HepG2 (cell line): Measurements from ENCODE around the gene GPS1. TPM values are rescaled to one million over a fixed set of nuclear protein-coding genes. Genes with fewer than 3 reads are reported as not detected.

Experiments
- MTA1 ChIP-seq: sonication (generic); formaldehyde crosslinking; IDR thresholded peaks from 2 replicates; pipeline ENCODE4 v1.4.0; 2020; ENCODE audit warnings: missing genetic modification reagents, mild to moderate bottlenecking, borderline replicate concordance
- MYC ChIP-seq: sonication (generic); formaldehyde crosslinking; IDR thresholded peaks from 2 replicates; pipeline ENCODE4 v1.9.0; 2021; ENCODE audit warnings: missing genetic modification reagents, borderline replicate concordance
- PHF5A ChIP-seq: IDR thresholded peaks from one replicate; pipeline ENCODE4 v1.6.1; 2018; ENCODE audit warnings: low read depth, missing genetic modification reagents; ENCODE audit not compliant: unreplicated experiment
- POLR2G ChIP-seq: fragments of 200-400 bp; formaldehyde crosslinking; IDR thresholded peaks from 2 replicates; pipeline ENCODE4 v1.6.1; 2018; ENCODE audit warnings: mild to moderate bottlenecking, low read depth, low read length, moderate library complexity
- SSRP1 ChIP-seq: IDR thresholded peaks from 2 replicates; pipeline ENCODE4 v1.6.1; 2016; ENCODE audit warnings: control low read depth
- STAT5B ChIP-seq: sonication (generic); formaldehyde crosslinking; IDR thresholded peaks from 2 replicates; pipeline ENCODE4 v1.4.0; 2020; ENCODE audit warnings: missing genetic modification reagents
- ZNF331 ChIP-seq: sonication (generic); formaldehyde crosslinking; IDR thresholded peaks from 2 replicates; pipeline ENCODE4 v1.4.0; 2020; ENCODE audit warnings: missing genetic modification reagents
- polyA plus RNA-seq, 8 experiments: library from polyadenylated mRNA; depleted of rRNA in 3 of 8; stranded (reverse) in 7 of 8; unstranded in 1 of 8; fragments of >200 nt; fragmentation: Illumina TruSeq in 4 of 8; extraction: Trizol in 4 of 8; gene quantifications; 2 replicates each; pipeline versions ENCODE4 v1.2.1 to v1.2.3, GENCODE V29; 2011 to 2016; ENCODE audit warnings: low read depth in 4 of 8, missing spikeins in 1 of 8, mixed read lengths in 1 of 8; ENCODE audit not compliant: insufficient read depth in 1 of 8
- total RNA-seq, 5 experiments: library from RNA; depleted of rRNA; stranded (reverse); fragments of >200 nt; fragmentation: Illumina TruSeq; extraction: Trizol; gene quantifications; 2 replicates each; pipeline ENCODE4 v1.2.3, GENCODE V29; 2016; ENCODE audit warnings: low read depth in 1 of 5
- TF ChIP-seq, protein P1 (sequence below): sonication (generic); formaldehyde crosslinking; IDR thresholded peaks from 2 replicates; pipeline ENCODE4 v1.5.1; 2020; ENCODE audit warnings: missing genetic modification reagents, mild to moderate bottlenecking, borderline replicate concordance
- TF ChIP-seq, protein P2 (sequence below): sonication (generic); formaldehyde crosslinking; IDR thresholded peaks from 2 replicates; pipeline ENCODE4 v1.9.0; 2021; ENCODE audit warnings: missing genetic modification reagents, mild to moderate bottlenecking, borderline replicate concordance
- TF ChIP-seq, protein P3 (sequence below): sonication (generic); formaldehyde crosslinking; IDR thresholded peaks from 2 replicates; pipeline ENCODE4 v1.8.0; 2022; ENCODE audit warnings: low read depth, missing genetic modification reagents
- TF ChIP-seq, protein P4 (sequence below): sonication (generic); formaldehyde crosslinking; IDR thresholded peaks from 2 replicates; pipeline ENCODE4 v1.4.0; 2020; ENCODE audit warnings: missing genetic modification reagents
- TF ChIP-seq, protein P5 (sequence below): sonication (generic); formaldehyde crosslinking; IDR thresholded peaks from 2 replicates; pipeline ENCODE4 v1.9.0; 2022; ENCODE audit warnings: low read depth, missing genetic modification reagents
- TF ChIP-seq, protein P6 (sequence below): sonication (generic); formaldehyde crosslinking; IDR thresholded peaks from 2 replicates; pipeline ENCODE4 v1.8.0; 2023; ENCODE audit warnings: mild to moderate bottlenecking, missing genetic modification reagents
- TF ChIP-seq, protein P7 (sequence below): sonication (generic); formaldehyde crosslinking; IDR thresholded peaks from 2 replicates; pipeline ENCODE4 v1.9.0; 2021; ENCODE audit warnings: missing genetic modification reagents, borderline replicate concordance

Gene GPS1
- total and polyA plus RNA-seq, 2 of the 13 experiments (the other 11 are each of a cell fraction or from before 2014, with no cell fraction given) = 124 to 128 TPM

DNA sequence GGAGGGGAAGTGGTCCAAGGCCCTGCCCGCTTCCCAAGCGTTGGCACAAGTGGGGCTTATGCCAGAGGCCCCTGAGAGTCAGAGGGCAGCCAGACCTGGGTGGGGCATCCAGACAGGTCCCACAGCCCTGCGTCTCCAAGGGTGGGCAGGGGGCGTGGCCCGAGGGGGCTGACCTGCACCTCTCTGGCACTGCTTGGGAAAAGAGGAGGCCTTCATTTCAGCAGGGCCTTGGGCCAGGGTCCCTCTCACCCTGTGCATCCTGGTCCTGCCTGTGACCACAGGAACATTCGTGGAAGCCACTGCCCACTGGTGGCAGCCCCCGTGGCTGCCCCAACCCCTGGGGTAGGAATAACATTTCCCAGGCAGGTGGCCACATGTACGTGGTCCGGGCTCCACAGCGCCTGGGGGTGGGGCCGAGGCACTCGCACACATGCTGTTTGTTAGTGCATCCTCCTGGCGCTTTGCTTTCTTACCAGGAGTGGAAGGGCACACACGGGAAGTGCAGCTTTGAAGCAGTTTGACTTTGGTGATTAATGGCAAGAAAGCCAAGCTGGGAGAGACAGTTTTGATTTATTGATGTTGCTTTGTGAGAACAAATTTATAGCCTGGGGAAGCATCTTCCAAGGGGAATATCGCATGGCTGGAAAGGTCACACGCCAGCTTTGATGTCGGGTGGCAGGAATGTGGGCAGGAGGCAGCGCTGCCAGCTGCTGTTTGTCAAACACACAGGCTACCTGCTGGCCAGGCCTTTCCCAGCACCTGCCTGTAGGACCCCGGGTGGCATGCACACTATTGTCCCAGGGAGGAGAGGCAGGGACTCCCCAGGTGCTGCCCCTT, 33.3 kb upstream of the GPS1 start (continued):
- TF ChIP-seq, protein P1, sequence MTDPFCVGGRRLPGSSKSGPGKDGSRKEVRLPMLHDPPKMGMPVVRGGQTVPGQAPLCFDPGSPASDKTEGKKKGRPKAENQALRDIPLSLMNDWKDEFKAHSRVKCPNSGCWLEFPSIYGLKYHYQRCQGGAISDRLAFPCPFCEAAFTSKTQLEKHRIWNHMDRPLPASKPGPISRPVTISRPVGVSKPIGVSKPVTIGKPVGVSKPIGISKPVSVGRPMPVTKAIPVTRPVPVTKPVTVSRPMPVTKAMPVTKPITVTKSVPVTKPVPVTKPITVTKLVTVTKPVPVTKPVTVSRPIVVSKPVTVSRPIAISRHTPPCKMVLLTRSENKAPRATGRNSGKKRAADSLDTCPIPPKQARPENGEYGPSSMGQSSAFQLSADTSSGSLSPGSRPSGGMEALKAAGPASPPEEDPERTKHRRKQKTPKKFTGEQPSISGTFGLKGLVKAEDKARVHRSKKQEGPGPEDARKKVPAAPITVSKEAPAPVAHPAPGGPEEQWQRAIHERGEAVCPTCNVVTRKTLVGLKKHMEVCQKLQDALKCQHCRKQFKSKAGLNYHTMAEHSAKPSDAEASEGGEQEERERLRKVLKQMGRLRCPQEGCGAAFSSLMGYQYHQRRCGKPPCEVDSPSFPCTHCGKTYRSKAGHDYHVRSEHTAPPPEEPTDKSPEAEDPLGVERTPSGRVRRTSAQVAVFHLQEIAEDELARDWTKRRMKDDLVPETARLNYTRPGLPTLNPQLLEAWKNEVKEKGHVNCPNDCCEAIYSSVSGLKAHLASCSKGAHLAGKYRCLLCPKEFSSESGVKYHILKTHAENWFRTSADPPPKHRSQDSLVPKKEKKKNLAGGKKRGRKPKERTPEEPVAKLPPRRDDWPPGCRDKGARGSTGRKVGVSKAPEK (CRISPR knock-in tag) = no peak
- TF ChIP-seq MYC (CRISPR knock-in tag) = 0 out of 2 replicates have a peak, but pooled peaks have one; percentile 10
- TF ChIP-seq STAT5B (CRISPR knock-in tag) = 0 out of 2 replicates have a peak, but pooled peaks have one; percentile 55
- TF ChIP-seq, protein P2, sequence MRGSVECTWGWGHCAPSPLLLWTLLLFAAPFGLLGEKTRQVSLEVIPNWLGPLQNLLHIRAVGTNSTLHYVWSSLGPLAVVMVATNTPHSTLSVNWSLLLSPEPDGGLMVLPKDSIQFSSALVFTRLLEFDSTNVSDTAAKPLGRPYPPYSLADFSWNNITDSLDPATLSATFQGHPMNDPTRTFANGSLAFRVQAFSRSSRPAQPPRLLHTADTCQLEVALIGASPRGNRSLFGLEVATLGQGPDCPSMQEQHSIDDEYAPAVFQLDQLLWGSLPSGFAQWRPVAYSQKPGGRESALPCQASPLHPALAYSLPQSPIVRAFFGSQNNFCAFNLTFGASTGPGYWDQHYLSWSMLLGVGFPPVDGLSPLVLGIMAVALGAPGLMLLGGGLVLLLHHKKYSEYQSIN = no peak
- TF ChIP-seq POLR2G = peak; percentile 27
- peak; percentile 89 for TF ChIP-seq SSRP1 (CRISPR knock-in tag)
- TF ChIP-seq PHF5A (CRISPR knock-in tag) = peak; percentile 8
- TF ChIP-seq, protein P3, sequence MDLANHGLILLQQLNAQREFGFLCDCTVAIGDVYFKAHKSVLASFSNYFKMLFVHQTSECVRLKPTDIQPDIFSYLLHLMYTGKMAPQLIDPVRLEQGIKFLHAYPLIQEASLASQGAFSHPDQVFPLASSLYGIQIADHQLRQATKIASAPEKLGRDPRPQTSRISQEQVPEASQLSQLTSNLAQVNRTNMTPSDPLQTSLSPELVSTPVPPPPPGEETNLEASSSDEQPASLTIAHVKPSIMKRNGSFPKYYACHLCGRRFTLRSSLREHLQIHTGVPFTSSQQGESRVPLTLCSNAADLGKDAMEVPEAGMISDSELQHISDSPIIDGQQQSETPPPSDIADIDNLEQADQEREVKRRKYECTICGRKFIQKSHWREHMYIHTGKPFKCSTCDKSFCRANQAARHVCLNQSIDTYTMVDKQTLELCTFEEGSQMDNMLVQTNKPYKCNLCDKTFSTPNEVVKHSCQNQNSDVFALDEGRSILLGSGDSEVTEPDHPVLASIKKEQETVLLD (CRISPR knock-in tag) = 0 out of 2 replicates have a peak, but pooled peaks have one; percentile 26
- TF ChIP-seq ZNF331 = no peak; the same call in 1 of the 2 replicates
- no peak for TF ChIP-seq MTA1
- TF ChIP-seq, protein P4, sequence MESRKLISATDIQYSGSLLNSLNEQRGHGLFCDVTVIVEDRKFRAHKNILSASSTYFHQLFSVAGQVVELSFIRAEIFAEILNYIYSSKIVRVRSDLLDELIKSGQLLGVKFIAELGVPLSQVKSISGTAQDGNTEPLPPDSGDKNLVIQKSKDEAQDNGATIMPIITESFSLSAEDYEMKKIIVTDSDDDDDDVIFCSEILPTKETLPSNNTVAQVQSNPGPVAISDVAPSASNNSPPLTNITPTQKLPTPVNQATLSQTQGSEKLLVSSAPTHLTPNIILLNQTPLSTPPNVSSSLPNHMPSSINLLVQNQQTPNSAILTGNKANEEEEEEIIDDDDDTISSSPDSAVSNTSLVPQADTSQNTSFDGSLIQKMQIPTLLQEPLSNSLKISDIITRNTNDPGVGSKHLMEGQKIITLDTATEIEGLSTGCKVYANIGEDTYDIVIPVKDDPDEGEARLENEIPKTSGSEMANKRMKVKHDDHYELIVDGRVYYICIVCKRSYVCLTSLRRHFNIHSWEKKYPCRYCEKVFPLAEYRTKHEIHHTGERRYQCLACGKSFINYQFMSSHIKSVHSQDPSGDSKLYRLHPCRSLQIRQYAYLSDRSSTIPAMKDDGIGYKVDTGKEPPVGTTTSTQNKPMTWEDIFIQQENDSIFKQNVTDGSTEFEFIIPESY (CRISPR knock-in tag) = peak; percentile 83
- TF ChIP-seq, protein P5, sequence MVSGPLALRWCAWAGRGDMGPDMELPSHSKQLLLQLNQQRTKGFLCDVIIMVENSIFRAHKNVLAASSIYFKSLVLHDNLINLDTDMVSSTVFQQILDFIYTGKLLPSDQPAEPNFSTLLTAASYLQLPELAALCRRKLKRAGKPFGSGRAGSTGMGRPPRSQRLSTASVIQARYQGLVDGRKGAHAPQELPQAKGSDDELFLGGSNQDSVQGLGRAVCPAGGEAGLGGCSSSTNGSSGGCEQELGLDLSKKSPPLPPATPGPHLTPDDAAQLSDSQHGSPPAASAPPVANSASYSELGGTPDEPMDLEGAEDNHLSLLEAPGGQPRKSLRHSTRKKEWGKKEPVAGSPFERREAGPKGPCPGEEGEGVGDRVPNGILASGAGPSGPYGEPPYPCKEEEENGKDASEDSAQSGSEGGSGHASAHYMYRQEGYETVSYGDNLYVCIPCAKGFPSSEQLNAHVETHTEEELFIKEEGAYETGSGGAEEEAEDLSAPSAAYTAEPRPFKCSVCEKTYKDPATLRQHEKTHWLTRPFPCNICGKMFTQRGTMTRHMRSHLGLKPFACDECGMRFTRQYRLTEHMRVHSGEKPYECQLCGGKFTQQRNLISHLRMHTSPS (CRISPR knock-in tag) = peak; percentile 43; the same call in 1 of the 2 replicates
- TF ChIP-seq, protein P6, sequence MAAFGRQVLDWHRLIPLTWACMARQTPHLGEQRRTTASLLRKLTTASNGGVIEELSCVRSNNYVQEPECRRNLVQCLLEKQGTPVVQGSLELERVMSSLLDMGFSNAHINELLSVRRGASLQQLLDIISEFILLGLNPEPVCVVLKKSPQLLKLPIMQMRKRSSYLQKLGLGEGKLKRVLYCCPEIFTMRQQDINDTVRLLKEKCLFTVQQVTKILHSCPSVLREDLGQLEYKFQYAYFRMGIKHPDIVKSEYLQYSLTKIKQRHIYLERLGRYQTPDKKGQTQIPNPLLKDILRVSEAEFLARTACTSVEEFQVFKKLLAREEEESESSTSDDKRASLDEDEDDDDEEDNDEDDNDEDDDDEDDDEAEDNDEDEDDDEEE = 0 out of 2 replicates have a peak, but pooled peaks have one; percentile 54
- TF ChIP-seq, protein P7, sequence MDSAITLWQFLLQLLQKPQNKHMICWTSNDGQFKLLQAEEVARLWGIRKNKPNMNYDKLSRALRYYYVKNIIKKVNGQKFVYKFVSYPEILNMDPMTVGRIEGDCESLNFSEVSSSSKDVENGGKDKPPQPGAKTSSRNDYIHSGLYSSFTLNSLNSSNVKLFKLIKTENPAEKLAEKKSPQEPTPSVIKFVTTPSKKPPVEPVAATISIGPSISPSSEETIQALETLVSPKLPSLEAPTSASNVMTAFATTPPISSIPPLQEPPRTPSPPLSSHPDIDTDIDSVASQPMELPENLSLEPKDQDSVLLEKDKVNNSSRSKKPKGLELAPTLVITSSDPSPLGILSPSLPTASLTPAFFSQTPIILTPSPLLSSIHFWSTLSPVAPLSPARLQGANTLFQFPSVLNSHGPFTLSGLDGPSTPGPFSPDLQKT (CRISPR knock-in tag) = no peak
